NCI-H1417 (cell line): Measurements from ENCODE around the gene ISCA2.

ENCODE experiments used
- DNase-seq, 3 experiments: peaks; one replicate each; lab custom pipeline; 2025; lab: John Stamatoyannopoulos, UW

The ISCA2 gene

GRCh38 chr14:74482571-74482970 is 11.0 kb upstream of the ISCA2 start:
- no peak for DNase-seq

- DNase-seq = no peak
These were observed 10.2 kb upstream of the ISCA2 start for GRCh38 chr14:74483321-74483720.

- DNase-seq = peak in 1 of 3 experiments; percentile 48
These were observed 7.4 kb upstream of the ISCA2 start for GRCh38 chr14:74486164-74486563.

GRCh38 chr14:74488786-74489397 is 4.7 kb upstream of the ISCA2 start:
- DNase-seq = no peak

GRCh38 chr14:74490486-74490885 is 3.1 kb upstream of the ISCA2 start:
- no peak for DNase-seq

GRCh38 chr14:74491956-74492775 is 1.4 kb upstream of the ISCA2 start:
- peak in 2 of 3 experiments; percentile 21 to 56 for DNase-seq

GRCh38 chr14:74492776-74493342 is 706 bp upstream of the ISCA2 start, which contains the start of gene NPC2:
NPC2 (minus strand) TSS chr14:74493305; CDS start chr14:74493274, 31 bp downstream.
- DNase-seq = peak in 1 of 3 experiments; percentile 56

- no peak for DNase-seq
These were observed 1.8 kb downstream of the ISCA2 start for GRCh38 chr14:74495356-74495755.

- DNase-seq = peak in 2 of 3 experiments; percentile 40 to 69
These were observed 7.0 kb downstream of the ISCA2 start for GRCh38 chr14:74500417-74501134.

GRCh38 chr14:74501135-74501614 is 7.6 kb downstream of the ISCA2 start:
- DNase-seq = peak; percentile 40 to 74 (median 69)

GRCh38 chr14:74501691-74502090 is 8.1 kb downstream of the ISCA2 start:
- no peak for DNase-seq

- DNase-seq = peak in 2 of 3 experiments; percentile 10 to 34
These were observed 8.9 kb downstream of the ISCA2 start for GRCh38 chr14:74502236-74503019.

GRCh38 chr14:74503291-74503937 is 9.8 kb downstream of the ISCA2 start:
- no peak for DNase-seq

- no peak for DNase-seq
These were observed 10.4 kb downstream of the ISCA2 start for GRCh38 chr14:74503938-74504335.

- DNase-seq = no peak
These were observed 10.8 kb downstream of the ISCA2 start for GRCh38 chr14:74504412-74504811.

- DNase-seq = no peak
These were observed 11.5 kb downstream of the ISCA2 start for GRCh38 chr14:74504874-74505720.

GRCh38 chr14:74505831-74506230 is 12.3 kb downstream of the ISCA2 start:
- no peak for DNase-seq

GRCh38 chr14:74506411-74506851 is 12.9 kb downstream of the ISCA2 start:
- no peak for DNase-seq

GRCh38 chr14:74507085-74507484 is 13.5 kb downstream of the ISCA2 start:
- DNase-seq = no peak

GRCh38 chr14:74507840-74508239 is 14.3 kb downstream of the ISCA2 start:
- DNase-seq = no peak
